Measurements from ENCODE around the gene ANKRD6. TPM values are rescaled to one million over a fixed set of nuclear protein-coding genes. Genes with fewer than 3 reads are reported as not detected.

Gene ANKRD6
- total RNA-seq, 1 experiment from 2014 or later: 13.9 TPM

DNA sequence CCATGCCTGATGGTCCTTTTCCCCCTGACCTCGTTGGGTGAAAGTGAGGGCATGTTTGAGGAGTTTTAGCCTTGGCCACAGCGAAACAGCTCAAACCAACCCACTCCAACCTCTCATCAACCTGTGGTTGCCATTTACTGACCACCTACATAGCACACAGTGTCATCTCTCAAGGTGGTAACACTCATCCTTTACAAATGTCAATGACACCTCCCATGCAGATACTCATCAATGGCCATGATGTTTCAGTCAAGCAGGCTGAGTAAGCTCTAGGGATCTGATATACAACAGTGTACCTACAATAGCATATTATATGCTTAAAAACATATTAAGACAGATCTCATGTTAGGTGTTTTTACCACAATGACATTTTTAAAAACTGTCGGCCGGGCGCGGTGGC, 30.2 kb upstream of the ANKRD6 start:
- no peaks in the 10 kb centered on the region; the same call in 1 of the 2 replicates for H3K27me3 Mint-ChIP-seq (ENCODE audit: low read depth)
- DNase-seq (ENCODE audit: low spot score) (no peak), ATAC-seq (no peak)
- TF ChIP-seq, protein P1, sequence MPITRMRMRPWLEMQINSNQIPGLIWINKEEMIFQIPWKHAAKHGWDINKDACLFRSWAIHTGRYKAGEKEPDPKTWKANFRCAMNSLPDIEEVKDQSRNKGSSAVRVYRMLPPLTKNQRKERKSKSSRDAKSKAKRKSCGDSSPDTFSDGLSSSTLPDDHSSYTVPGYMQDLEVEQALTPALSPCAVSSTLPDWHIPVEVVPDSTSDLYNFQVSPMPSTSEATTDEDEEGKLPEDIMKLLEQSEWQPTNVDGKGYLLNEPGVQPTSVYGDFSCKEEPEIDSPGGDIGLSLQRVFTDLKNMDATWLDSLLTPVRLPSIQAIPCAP (CRISPR knock-in tag; IDR thresholded peaks at IDR 0.05): no peak
- no peak for TF ChIP-seq ZNF232 (CRISPR knock-in tag; IDR thresholded peaks at IDR 0.05)
- TF ChIP-seq, protein P2, sequence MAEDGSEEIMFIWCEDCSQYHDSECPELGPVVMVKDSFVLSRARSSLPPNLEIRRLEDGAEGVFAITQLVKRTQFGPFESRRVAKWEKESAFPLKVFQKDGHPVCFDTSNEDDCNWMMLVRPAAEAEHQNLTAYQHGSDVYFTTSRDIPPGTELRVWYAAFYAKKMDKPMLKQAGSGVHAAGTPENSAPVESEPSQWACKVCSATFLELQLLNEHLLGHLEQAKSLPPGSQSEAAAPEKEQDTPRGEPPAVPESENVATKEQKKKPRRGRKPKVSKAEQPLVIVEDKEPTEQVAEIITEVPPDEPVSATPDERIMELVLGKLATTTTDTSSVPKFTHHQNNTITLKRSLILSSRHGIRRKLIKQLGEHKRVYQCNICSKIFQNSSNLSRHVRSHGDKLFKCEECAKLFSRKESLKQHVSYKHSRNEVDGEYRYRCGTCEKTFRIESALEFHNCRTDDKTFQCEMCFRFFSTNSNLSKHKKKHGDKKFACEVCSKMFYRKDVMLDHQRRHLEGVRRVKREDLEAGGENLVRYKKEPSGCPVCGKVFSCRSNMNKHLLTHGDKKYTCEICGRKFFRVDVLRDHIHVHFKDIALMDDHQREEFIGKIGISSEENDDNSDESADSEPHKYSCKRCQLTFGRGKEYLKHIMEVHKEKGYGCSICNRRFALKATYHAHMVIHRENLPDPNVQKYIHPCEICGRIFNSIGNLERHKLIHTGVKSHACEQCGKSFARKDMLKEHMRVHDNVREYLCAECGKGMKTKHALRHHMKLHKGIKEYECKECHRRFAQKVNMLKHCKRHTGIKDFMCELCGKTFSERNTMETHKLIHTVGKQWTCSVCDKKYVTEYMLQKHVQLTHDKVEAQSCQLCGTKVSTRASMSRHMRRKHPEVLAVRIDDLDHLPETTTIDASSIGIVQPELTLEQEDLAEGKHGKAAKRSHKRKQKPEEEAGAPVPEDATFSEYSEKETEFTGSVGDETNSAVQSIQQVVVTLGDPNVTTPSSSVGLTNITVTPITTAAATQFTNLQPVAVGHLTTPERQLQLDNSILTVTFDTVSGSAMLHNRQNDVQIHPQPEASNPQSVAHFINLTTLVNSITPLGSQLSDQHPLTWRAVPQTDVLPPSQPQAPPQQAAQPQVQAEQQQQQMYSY (CRISPR knock-in tag; IDR thresholded peaks at IDR 0.05): no peak
- TF ChIP-seq, protein P3, sequence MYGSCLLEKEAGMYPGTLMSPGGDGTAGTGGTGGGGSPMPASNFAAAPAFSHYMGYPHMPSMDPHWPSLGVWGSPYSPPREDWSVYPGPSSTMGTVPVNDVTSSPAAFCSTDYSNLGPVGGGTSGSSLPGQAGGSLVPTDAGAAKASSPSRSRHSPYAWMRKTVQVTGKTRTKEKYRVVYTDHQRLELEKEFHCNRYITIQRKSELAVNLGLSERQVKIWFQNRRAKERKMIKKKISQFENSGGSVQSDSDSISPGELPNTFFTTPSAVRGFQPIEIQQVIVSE (CRISPR knock-in tag; IDR thresholded peaks at IDR 0.05; ENCODE audit: borderline replicate concordance): no peak
- TF ChIP-seq MYBL2 (CRISPR knock-in tag; IDR thresholded peaks at IDR 0.05): no peak
- TF ChIP-seq, protein P4, sequence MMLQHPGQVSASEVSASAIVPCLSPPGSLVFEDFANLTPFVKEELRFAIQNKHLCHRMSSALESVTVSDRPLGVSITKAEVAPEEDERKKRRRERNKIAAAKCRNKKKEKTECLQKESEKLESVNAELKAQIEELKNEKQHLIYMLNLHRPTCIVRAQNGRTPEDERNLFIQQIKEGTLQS (CRISPR knock-in tag; conservative IDR thresholded peaks at IDR 0.05): no peak
- TF ChIP-seq, protein P5, sequence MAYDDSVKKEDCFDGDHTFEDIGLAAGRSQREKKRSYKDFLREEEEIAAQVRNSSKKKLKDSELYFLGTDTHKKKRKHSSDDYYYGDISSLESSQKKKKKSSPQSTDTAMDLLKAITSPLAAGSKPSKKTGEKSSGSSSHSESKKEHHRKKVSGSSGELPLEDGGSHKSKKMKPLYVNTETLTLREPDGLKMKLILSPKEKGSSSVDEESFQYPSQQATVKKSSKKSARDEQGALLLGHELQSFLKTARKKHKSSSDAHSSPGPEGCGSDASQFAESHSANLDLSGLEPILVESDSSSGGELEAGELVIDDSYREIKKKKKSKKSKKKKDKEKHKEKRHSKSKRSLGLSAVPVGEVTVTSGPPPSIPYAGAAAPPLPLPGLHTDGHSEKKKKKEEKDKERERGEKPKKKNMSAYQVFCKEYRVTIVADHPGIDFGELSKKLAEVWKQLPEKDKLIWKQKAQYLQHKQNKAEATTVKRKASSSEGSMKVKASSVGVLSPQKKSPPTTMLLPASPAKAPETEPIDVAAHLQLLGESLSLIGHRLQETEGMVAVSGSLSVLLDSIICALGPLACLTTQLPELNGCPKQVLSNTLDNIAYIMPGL (CRISPR knock-in tag; IDR thresholded peaks at IDR 0.05): no peak
- TF ChIP-seq, protein P6, sequence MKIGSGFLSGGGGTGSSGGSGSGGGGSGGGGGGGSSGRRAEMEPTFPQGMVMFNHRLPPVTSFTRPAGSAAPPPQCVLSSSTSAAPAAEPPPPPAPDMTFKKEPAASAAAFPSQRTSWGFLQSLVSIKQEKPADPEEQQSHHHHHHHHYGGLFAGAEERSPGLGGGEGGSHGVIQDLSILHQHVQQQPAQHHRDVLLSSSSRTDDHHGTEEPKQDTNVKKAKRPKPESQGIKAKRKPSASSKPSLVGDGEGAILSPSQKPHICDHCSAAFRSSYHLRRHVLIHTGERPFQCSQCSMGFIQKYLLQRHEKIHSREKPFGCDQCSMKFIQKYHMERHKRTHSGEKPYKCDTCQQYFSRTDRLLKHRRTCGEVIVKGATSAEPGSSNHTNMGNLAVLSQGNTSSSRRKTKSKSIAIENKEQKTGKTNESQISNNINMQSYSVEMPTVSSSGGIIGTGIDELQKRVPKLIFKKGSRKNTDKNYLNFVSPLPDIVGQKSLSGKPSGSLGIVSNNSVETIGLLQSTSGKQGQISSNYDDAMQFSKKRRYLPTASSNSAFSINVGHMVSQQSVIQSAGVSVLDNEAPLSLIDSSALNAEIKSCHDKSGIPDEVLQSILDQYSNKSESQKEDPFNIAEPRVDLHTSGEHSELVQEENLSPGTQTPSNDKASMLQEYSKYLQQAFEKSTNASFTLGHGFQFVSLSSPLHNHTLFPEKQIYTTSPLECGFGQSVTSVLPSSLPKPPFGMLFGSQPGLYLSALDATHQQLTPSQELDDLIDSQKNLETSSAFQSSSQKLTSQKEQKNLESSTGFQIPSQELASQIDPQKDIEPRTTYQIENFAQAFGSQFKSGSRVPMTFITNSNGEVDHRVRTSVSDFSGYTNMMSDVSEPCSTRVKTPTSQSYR (CRISPR knock-in tag; IDR thresholded peaks at IDR 0.05): no peak
- TF ChIP-seq CREM (CRISPR knock-in tag; IDR thresholded peaks at IDR 0.05): no peak
- TF ChIP-seq, protein P7, sequence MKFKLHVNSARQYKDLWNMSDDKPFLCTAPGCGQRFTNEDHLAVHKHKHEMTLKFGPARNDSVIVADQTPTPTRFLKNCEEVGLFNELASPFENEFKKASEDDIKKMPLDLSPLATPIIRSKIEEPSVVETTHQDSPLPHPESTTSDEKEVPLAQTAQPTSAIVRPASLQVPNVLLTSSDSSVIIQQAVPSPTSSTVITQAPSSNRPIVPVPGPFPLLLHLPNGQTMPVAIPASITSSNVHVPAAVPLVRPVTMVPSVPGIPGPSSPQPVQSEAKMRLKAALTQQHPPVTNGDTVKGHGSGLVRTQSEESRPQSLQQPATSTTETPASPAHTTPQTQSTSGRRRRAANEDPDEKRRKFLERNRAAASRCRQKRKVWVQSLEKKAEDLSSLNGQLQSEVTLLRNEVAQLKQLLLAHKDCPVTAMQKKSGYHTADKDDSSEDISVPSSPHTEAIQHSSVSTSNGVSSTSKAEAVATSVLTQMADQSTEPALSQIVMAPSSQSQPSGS (CRISPR knock-in tag; IDR thresholded peaks at IDR 0.05; ENCODE audit: borderline replicate concordance, low read depth): no peak
- no peak for TF ChIP-seq ZNF317 (CRISPR knock-in tag; IDR thresholded peaks at IDR 0.05; ENCODE audit: borderline replicate concordance, low read depth)
- no peak for TF ChIP-seq ESRRA (CRISPR knock-in tag; IDR thresholded peaks at IDR 0.05; ENCODE audit: borderline replicate concordance)
- no peak for TF ChIP-seq EMX1 (CRISPR knock-in tag; IDR thresholded peaks at IDR 0.05)
- no peak for TF ChIP-seq SMAD3 (CRISPR knock-in tag; IDR thresholded peaks at IDR 0.05; ENCODE audit: borderline replicate concordance)
- no peak for TF ChIP-seq SMAD4 (CRISPR knock-in tag; IDR thresholded peaks at IDR 0.05)
- TF ChIP-seq, protein P8, sequence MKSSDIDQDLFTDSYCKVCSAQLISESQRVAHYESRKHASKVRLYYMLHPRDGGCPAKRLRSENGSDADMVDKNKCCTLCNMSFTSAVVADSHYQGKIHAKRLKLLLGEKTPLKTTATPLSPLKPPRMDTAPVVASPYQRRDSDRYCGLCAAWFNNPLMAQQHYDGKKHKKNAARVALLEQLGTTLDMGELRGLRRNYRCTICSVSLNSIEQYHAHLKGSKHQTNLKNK (CRISPR knock-in tag; IDR thresholded peaks at IDR 0.05): no peak
- POLR2A ChIA-PET: no interaction called here
- H3K4me3 Mint-ChIP-seq: no peak overlapping the region
- H3K4me1 Mint-ChIP-seq: peaks cover 51% of the 10 kb centered on the region
- H3K9me3 Mint-ChIP-seq: no peaks in the 10 kb centered on the region
- CTCF ChIA-PET: interaction anchor here (0.6 to 2.2 kb wide), 4 partner anchors 10 to 34 kb away, joined by 3 to 7 read pairs (median 5); partner anchors contain the start of gene RRAGD
- no peaks in the 10 kb centered on the region for H3K36me3 Mint-ChIP-seq
- H3K27ac Mint-ChIP-seq: no peak overlapping the region
